Germinal center (tissue), 1 donor: ENCODE data around the gene LAYN.

Experiments used
- DNase-seq: peaks from one replicate; pipeline ENCODE4 v3.0.0; 2012; ENCODE audit warnings: mixed read lengths, low spot score

Gene LAYN

GRCh38 chr11:111540114-111540936 lies at the start of gene LAYN:
Gene LAYN, plus strand, starts transcription at chr11:111540720. Its CDS starts 124 bp downstream, at chr11:111540844.
- DNase-seq: peak; percentile 30

- no peak for DNase-seq
These were observed 46.5 kb upstream of the LAYN start for GRCh38 chr11:111494040-111494439.

- no peak for DNase-seq
These were observed 41.0 kb upstream of the LAYN start for GRCh38 chr11:111499483-111499882.

- DNase-seq: no peak
These were observed 40.0 kb upstream of the LAYN start for GRCh38 chr11:111500481-111500880.

GRCh38 chr11:111502611-111503010 lies 37.9 kb upstream of the LAYN start:
- DNase-seq: no peak

- no peak for DNase-seq
These were observed 30.2 kb upstream of the LAYN start for GRCh38 chr11:111510311-111510710.

GRCh38 chr11:111512296-111513239 lies 28.0 kb upstream of the LAYN start, which contains the start of gene BTG4:
Gene BTG4, minus strand, starts transcription at chr11:111512386. Its CDS starts 13,610 bp downstream, at chr11:111498776.
- DNase-seq: peak; percentile 18

GRCh38 chr11:111513240-111513605 lies 27.3 kb upstream of the LAYN start:
- DNase-seq: no peak

GRCh38 chr11:111514216-111515031 lies 26.1 kb upstream of the LAYN start, which contains the start of gene HOATZ:
Gene HOATZ, plus strand, starts transcription at chr11:111514778. Its CDS starts 7 bp downstream, at chr11:111514785.
- peak; percentile 11 for DNase-seq

GRCh38 chr11:111515591-111515990 lies 24.9 kb upstream of the LAYN start:
- no peak for DNase-seq

- no peak for DNase-seq
These were observed 21.9 kb upstream of the LAYN start for GRCh38 chr11:111518668-111519067.

GRCh38 chr11:111520560-111520959 lies 20.0 kb upstream of the LAYN start:
- no peak for DNase-seq

GRCh38 chr11:111521135-111521534 lies 19.4 kb upstream of the LAYN start:
- no peak for DNase-seq

GRCh38 chr11:111522426-111522825 lies 18.1 kb upstream of the LAYN start:
- DNase-seq: no peak

- no peak for DNase-seq
These were observed 17.2 kb upstream of the LAYN start for GRCh38 chr11:111523343-111523742.

- no peak for DNase-seq
These were observed 16.5 kb upstream of the LAYN start for GRCh38 chr11:111524056-111524455.

- DNase-seq: no peak
These were observed 15.1 kb upstream of the LAYN start for GRCh38 chr11:111525456-111525855.

- no peak for DNase-seq
These were observed 14.0 kb upstream of the LAYN start for GRCh38 chr11:111526501-111526900.

GRCh38 chr11:111527279-111527678 lies 13.2 kb upstream of the LAYN start:
- DNase-seq: no peak

GRCh38 chr11:111528557-111528956 lies 12.0 kb upstream of the LAYN start:
- no peak for DNase-seq

- no peak for DNase-seq
These were observed 10.4 kb upstream of the LAYN start for GRCh38 chr11:111530091-111530490.

GRCh38 chr11:111531136-111531535 lies 9.4 kb upstream of the LAYN start:
- DNase-seq: no peak
